H1 (cell line): ENCODE results near the gene CFAP107. TPM values are rescaled to one million over a fixed set of nuclear protein-coding genes. Genes with fewer than 3 reads are reported as not detected.

Experiments used
- CTCF ChIA-PET: fragments of 300-600 bp; sonication (Branson Sonifier 250); formaldehyde crosslinking; loops from one replicate; lab custom pipeline; 2021; ENCODE audit not compliant: partially characterized antibody; lab: Charles Lee
- POLR2A ChIA-PET: fragments of 300-600 bp; sonication (Branson Sonifier 250); formaldehyde crosslinking; loops from one replicate; lab custom pipeline; 2021; ENCODE audit warnings: inconsistent platforms; ENCODE audit not compliant: partially characterized antibody; lab: Charles Lee
- DNase-seq, 2 experiments: peaks; one replicate each; pipeline versions ENCODE4 v3.0.0 to v3.0.0-alpha.2; 2010 to 2022; ENCODE audit warnings: low spot score in 2 of 2, low read depth in 1 of 2, mixed read lengths in 1 of 2
- FAIRE-seq: peaks from 2 replicates; lab custom pipeline; 2011; peaks lifted over from hg19 to GRCh38; lab: Jason Lieb, UNC
- H2AFZ ChIP-seq: 2 replicates; pipeline ENCODE4 v1.8.1; 2012; ENCODE audit warnings: low read length, inconsistent platforms
- H2AK5ac ChIP-seq: 2 replicates; pipeline ENCODE4 v1.6.1; 2013; ENCODE audit warnings: low read depth, low read length
- H2BK120ac ChIP-seq: replicated peaks from 2 replicates; pipeline ENCODE3; 2013; ENCODE audit warnings: low read depth, low read length, inconsistent platforms
- H2BK12ac ChIP-seq: 2 replicates; pipeline ENCODE4 v1.6.1; 2013; ENCODE audit warnings: low read depth, low read length
- H2BK15ac ChIP-seq: 2 replicates; pipeline ENCODE4 v1.6.1; 2013; ENCODE audit warnings: low read length
- H2BK20ac ChIP-seq: 2 replicates; pipeline ENCODE4 v1.6.1; 2013; ENCODE audit warnings: low read length
- H2BK5ac ChIP-seq: 2 replicates; pipeline ENCODE4 v1.6.1; 2013; ENCODE audit warnings: low read depth, low read length
- H3K14ac ChIP-seq: 2 replicates; pipeline ENCODE4 v1.6.1; 2013; ENCODE audit warnings: inconsistent platforms; ENCODE audit not compliant: insufficient read length
- H3K18ac ChIP-seq: 2 replicates; pipeline ENCODE4 v1.6.1; 2013; ENCODE audit warnings: low read length; ENCODE audit errors: extremely low read depth
- H3K23ac ChIP-seq: 2 replicates; pipeline ENCODE4 v1.6.1; 2013; ENCODE audit warnings: inconsistent platforms; ENCODE audit not compliant: insufficient read length
- H3K23me2 ChIP-seq: 2 replicates; pipeline ENCODE4 v1.6.1; 2013; ENCODE audit warnings: low read depth, low read length
- H3K27ac ChIP-seq: 2 replicates; pipeline ENCODE4 v1.6.1; 2011; ENCODE audit warnings: low read depth, low read length, inconsistent platforms
- H3K27me3 ChIP-seq, 4 experiments: replicated peaks in 1 of 4; 1 replicate in 1 of 4; 2 replicates in 3 of 4; pipeline versions ENCODE4 v1.6.1 to v1.8.1; 2011 to 2013; ENCODE audit warnings: low read length in 3 of 4, mild to moderate bottlenecking in 3 of 4, inconsistent platforms in 2 of 4, mixed read lengths in 2 of 4, moderate library complexity in 1 of 4; ENCODE audit not compliant: control insufficient read depth in 3 of 4, insufficient read depth in 3 of 4; ENCODE audit errors: extremely low read depth in 1 of 4
- H3K36me3 ChIP-seq, 4 experiments: 2 replicates each; pipeline versions ENCODE4 v1.6.1 to v1.8.1; 2011 to 2013; ENCODE audit warnings: mild to moderate bottlenecking in 4 of 4, low read length in 3 of 4, moderate library complexity in 2 of 4, control low read depth in 1 of 4, inconsistent platforms in 1 of 4; ENCODE audit not compliant: insufficient read depth in 4 of 4, control insufficient read depth in 2 of 4
- H3K4ac ChIP-seq: replicated peaks from 2 replicates; pipeline ENCODE3; 2013; ENCODE audit warnings: low read length, low read depth, mixed read lengths, inconsistent platforms; ENCODE audit not compliant: insufficient read length
- H3K4me1 ChIP-seq, 4 experiments: replicated peaks in 1 of 4; 1 replicate in 1 of 4; 2 replicates in 3 of 4; pipeline versions ENCODE4 v1.6.1 to v1.8.1; 2011 to 2013; ENCODE audit warnings: low read length in 3 of 4, inconsistent platforms in 2 of 4, mixed read lengths in 1 of 4; ENCODE audit not compliant: insufficient read depth in 4 of 4, control insufficient read depth in 3 of 4
- H3K4me2 ChIP-seq, 2 experiments: 2 replicates each; pipeline versions ENCODE4 v1.6.1 to v1.8.1; 2011 to 2013; ENCODE audit warnings: low read depth in 2 of 2, low read length in 2 of 2, control low read depth in 1 of 2, inconsistent platforms in 1 of 2, mild to moderate bottlenecking in 1 of 2; ENCODE audit not compliant: insufficient read depth in 1 of 2
- H3K4me3 ChIP-seq, 4 experiments: fragments of 200-600, 300-600 bp in 1 of 4; sonication (generic), shearing (Covaris generic), sonication (Bioruptor Twin) in 1 of 4; 2 replicates each; pipeline versions ENCODE4 v1.5.1 to v1.8.1; 2011 to 2016; ENCODE audit warnings: low read length in 4 of 4, low read depth in 3 of 4, control low read depth in 2 of 4, inconsistent platforms in 2 of 4, mild to moderate bottlenecking in 2 of 4, mixed read lengths in 1 of 4, moderate library complexity in 1 of 4; ENCODE audit not compliant: insufficient read depth in 2 of 4; ENCODE audit errors: extremely low read depth in 1 of 4
- H3K56ac ChIP-seq: replicated peaks from 2 replicates; pipeline ENCODE3; 2013; ENCODE audit warnings: low read depth, mild to moderate bottlenecking, mixed read lengths, low read length, inconsistent platforms; ENCODE audit not compliant: insufficient read length
- H3K79me1 ChIP-seq: 2 replicates; pipeline ENCODE4 v1.6.1; 2013; ENCODE audit warnings: low read depth, low read length, control low read depth
- H3K79me2 ChIP-seq, 2 experiments: 2 replicates each; pipeline versions ENCODE4 v1.6.1 to v1.8.1; 2012 to 2013; ENCODE audit warnings: low read length in 2 of 2, mild to moderate bottlenecking in 2 of 2, inconsistent platforms in 1 of 2; ENCODE audit not compliant: insufficient read depth in 2 of 2, control insufficient read depth in 1 of 2
- H3K9ac ChIP-seq, 4 experiments: replicated peaks in 1 of 4; 1 replicate in 1 of 4; 2 replicates in 3 of 4; pipeline versions ENCODE4 v1.6.1 to v1.8.1; 2011 to 2013; ENCODE audit warnings: low read depth in 3 of 4, low read length in 3 of 4, control low read depth in 2 of 4, mild to moderate bottlenecking in 2 of 4, moderate library complexity in 2 of 4, inconsistent platforms in 1 of 4; ENCODE audit errors: extremely low read depth in 1 of 4
- H3K9me3 ChIP-seq, 2 experiments: 2 replicates each; pipeline versions ENCODE4 v1.6.1 to v1.8.1; 2012 to 2013; ENCODE audit warnings: mild to moderate bottlenecking in 2 of 2, moderate library complexity in 2 of 2, control low read depth in 1 of 2, inconsistent platforms in 1 of 2, low read depth in 1 of 2, low read length in 1 of 2, mixed read lengths in 1 of 2; ENCODE audit not compliant: insufficient read depth in 2 of 2
- H4K20me1 ChIP-seq, 2 experiments: replicated peaks in 1 of 2; 2 replicates each; pipeline versions ENCODE3 to v1.8.1; 2011 to 2013; ENCODE audit warnings: inconsistent platforms in 2 of 2, low read length in 2 of 2, mild to moderate bottlenecking in 1 of 2; ENCODE audit not compliant: insufficient read depth in 2 of 2, control insufficient read depth in 1 of 2
- H4K5ac ChIP-seq: 2 replicates; pipeline ENCODE4 v1.6.1; 2013; ENCODE audit warnings: low read length, low read depth, mixed read lengths, inconsistent platforms; ENCODE audit not compliant: insufficient read length
- H4K8ac ChIP-seq: 2 replicates; pipeline ENCODE4 v1.8.0; 2013; ENCODE audit warnings: mild to moderate bottlenecking, moderate library complexity, low read length, inconsistent platforms; ENCODE audit not compliant: insufficient read depth; ENCODE audit errors: extremely low read depth
- H4K91ac ChIP-seq: replicated peaks from 2 replicates; pipeline ENCODE3; 2013; ENCODE audit warnings: low read length, mixed read lengths, inconsistent platforms; ENCODE audit not compliant: insufficient read length
- CBX8 ChIP-seq: fragments of 300-800, 300-1000 bp; sonication (generic); IDR thresholded peaks from 2 replicates; pipeline ENCODE4 v1.7.1; 2016; ENCODE audit warnings: low read depth, low read length, borderline replicate concordance
- CREB1 ChIP-seq: IDR thresholded peaks from 2 replicates; pipeline ENCODE4 v1.6.1; 2012; ENCODE audit warnings: inconsistent platforms
- EZH2 ChIP-seq: fragments of 200-600 bp; sonication (generic); IDR thresholded peaks from 2 replicates; pipeline ENCODE4 v1.7.1; 2012; ENCODE audit warnings: low read depth, mild to moderate bottlenecking, moderate library complexity, low read length, inconsistent platforms; ENCODE audit not compliant: severe bottlenecking
- HDAC6 ChIP-seq: IDR thresholded peaks from one replicate; pipeline ENCODE4 v1.7.1; 2012; ENCODE audit warnings: low read depth, mild to moderate bottlenecking, inconsistent platforms, low read length, moderate library complexity
- NANOG ChIP-seq: IDR thresholded peaks from 2 replicates; pipeline ENCODE4 v1.6.1; 2011; ENCODE audit warnings: low read length, low read depth, mild to moderate bottlenecking, inconsistent platforms; ENCODE audit not compliant: insufficient read depth, poor library complexity, severe bottlenecking
- SIN3A ChIP-seq, 2 experiments: IDR thresholded peaks in 1 of 2; conservative IDR thresholded peaks in 1 of 2; 2 replicates each; pipeline ENCODE4 v1.6.1; 2011 to 2012; ENCODE audit warnings: low read length in 2 of 2, improper control_type of control experiment in 1 of 2, low read depth in 1 of 2, mild to moderate bottlenecking in 1 of 2
- TAF7 ChIP-seq: optimal IDR thresholded peaks from 2 replicates; pipeline ENCODE3; 2011; ENCODE audit warnings: low read depth, mild to moderate bottlenecking, inconsistent platforms, low read length, moderate library complexity, borderline replicate concordance
- WGBS, 2 experiments: shearing (Covaris generic) in 1 of 2; methylation state at CpG; one replicate each; pipeline versions ENCODE4 v1.1.6 to v1.1.7; 2013 to 2015; ENCODE audit warnings: low lambda C conversion rate in 2 of 2, mixed read lengths in 2 of 2, inconsistent platforms in 1 of 2, low coverage in 1 of 2, missing lambda C conversion rate in 1 of 2; ENCODE audit not compliant: insufficient replicate concordance in 2 of 2, insufficient coverage in 1 of 2, insufficient read length in 1 of 2; ENCODE audit errors: extremely low coverage in 1 of 2, missing lambda C conversion rate in 1 of 2; 5-methylcytosine and 5-hydroxymethylcytosine counted together
- polyA plus RNA-seq, 7 experiments: library from polyadenylated mRNA; depleted of rRNA in 3 of 7; stranded (reverse) in 5 of 7; unstranded in 2 of 7; fragments of >200 nt in 5 of 7; fragments of 200-250 nt in 2 of 7; gene quantifications; 1 replicate in 5 of 7; 2 replicates in 1 of 7; 4 replicates in 1 of 7; pipeline versions ENCODE4 v1.2.1 to v1.2.3, GENCODE V29; 2011 to 2013; ENCODE audit warnings: missing spikeins in 2 of 7, mixed read lengths in 2 of 7
- total RNA-seq: library from RNA; stranded (reverse); fragmentation: NEBNext Ultra II Directional; extraction: Animal tissue kit (Norgen Biotek cat#: 25700); gene quantifications from 2 replicates; pipeline ENCODE4 v1.2.1, GENCODE V29; 2021

Gene CFAP107
- total and polyA plus RNA-seq, 2 of the 8 experiments (the other 6 are each of a cell fraction or from before 2014, with no cell fraction given), result 0.23 TPM; not detected in 1

DNA sequence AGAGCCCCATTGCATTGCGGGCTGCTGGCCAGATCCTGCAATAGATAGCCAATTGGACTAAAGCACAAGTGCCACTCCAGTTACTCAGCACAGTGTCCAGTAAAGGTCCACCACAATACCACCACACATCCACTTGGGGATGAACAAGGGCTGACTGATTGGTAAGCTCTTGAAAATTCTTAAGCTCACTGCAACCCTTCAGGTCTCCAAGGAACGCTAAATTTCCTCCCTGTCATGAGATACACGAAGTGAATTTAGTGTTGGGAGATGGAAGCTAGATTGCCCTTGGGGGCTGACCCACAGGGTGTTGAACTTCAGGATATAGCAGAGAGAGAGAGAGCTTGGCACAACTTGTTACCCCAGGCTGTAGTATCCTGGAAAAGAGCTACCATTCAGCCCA is 39.9 kb upstream of the CFAP107 start:
- Histone ChIP-seq H2BK20ac (no peak overlapping the region), H3K27me3 (no peaks in the 10 kb centered on the region), H3K9me3 (no peaks in the 10 kb centered on the region), H2AK5ac (no peak overlapping the region), H3K9ac (no peak overlapping the region), H4K20me1 (no peaks in the 10 kb centered on the region), H3K79me1 (no peaks in the 10 kb centered on the region), H3K23me2 (no peaks in the 10 kb centered on the region), H3K4me3 (no peak overlapping the region), H3K14ac (no peak overlapping the region), H3K27ac (no peak overlapping the region), H2BK12ac (no peak overlapping the region), H3K36me3 (no peaks in the 10 kb centered on the region), H2BK5ac (no peak overlapping the region), H3K4me2 (no peak overlapping the region), H2BK120ac (no peak overlapping the region), H3K56ac (no peak overlapping the region), H3K4ac (no peak overlapping the region), H3K18ac (no peak overlapping the region), H2AFZ (no peak overlapping the region), H3K4me1 (no peaks in the 10 kb centered on the region), H2BK15ac (no peak overlapping the region), H3K79me2 (no peaks in the 10 kb centered on the region), H4K91ac (no peak overlapping the region), H4K8ac (no peak overlapping the region), H4K5ac (no peak overlapping the region), H3K23ac (no peak overlapping the region)
- ChIA-PET POLR2A (interaction anchor here (0.8 to 1.1 kb wide), 2 partner anchors 10 to 14 kb away, joined by 3 read pairs; no protein-coding TSS in a partner anchor), CTCF (interaction anchor here (0.9 kb wide), 1 partner anchor 43 kb away, joined by 3 read pairs; no protein-coding TSS in a partner anchor)
- TF ChIP-seq CBX8, result no peak
- no peak for TF ChIP-seq EZH2
- no peak for TF ChIP-seq NANOG
- no peak for TF ChIP-seq HDAC6
- TF ChIP-seq TAF7, result no peak
- TF ChIP-seq CREB1, result no peak
- TF ChIP-seq SIN3A (conservative IDR thresholded peaks at IDR 0.05 in 1 of 2, IDR thresholded peaks at IDR 0.05 in 1 of 2; ENCODE audit: low read depth in 1 of 2, low read length in 2 of 2), result no peak
- 94% methylated on average over 3 of the region's 3 CpGs; no CpG with 5 or more reads in 1 of the 2 experiments for WGBS, 2 experiments
- DNase-seq (no peak), FAIRE-seq (no peak)
